GM18505 (cell line): Measurements from ENCODE around the gene LSM6.

Source experiments
- ATAC-seq: cut with Tn5 transposase; IDR thresholded peaks from one replicate; pipeline ENCODE4 v1.9.1; 2021; ENCODE audit not compliant: unreplicated experiment
- POLR2A ChIP-seq: IDR thresholded peaks from 4 replicates; pipeline ENCODE4 v1.6.1; 2011; ENCODE audit warnings: borderline replicate concordance; ENCODE audit not compliant: insufficient read depth, insufficient read length; ENCODE audit errors: extremely low read depth

Gene LSM6

GRCh38 chr4:146161243-146161642 lies 14.3 kb upstream of the LSM6 start:
- no peak for ATAC-seq
- TF ChIP-seq POLR2A: no peak

- ATAC-seq: no peak
- TF ChIP-seq POLR2A: no peak
Measured at GRCh38 chr4:146165221-146165620, 10.3 kb upstream of the LSM6 start.

- TF ChIP-seq POLR2A: no peak
- no peak for ATAC-seq
Measured at GRCh38 chr4:146165840-146166239, 9.7 kb upstream of the LSM6 start.

DNA sequence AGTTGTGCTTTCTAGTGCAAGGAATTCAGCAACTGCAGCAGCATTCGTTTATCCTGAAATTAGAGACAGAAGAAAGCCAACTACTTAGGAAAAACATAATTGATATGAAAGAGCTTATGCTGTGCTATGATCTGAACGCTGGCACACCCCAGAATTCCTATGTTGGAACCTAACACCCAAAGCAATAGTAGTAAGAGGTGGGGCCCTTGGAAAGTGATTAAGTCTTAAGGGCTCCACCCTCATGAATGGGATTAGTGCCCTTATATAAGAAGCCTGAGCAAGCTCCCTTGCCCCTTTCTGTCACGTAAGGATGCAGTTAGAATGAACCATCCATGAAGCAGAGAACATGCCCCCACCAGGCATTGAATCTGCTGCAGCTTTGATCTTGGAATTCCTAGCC lies 5.4 kb upstream of the LSM6 start:
- ATAC-seq: no peak
- no peak for TF ChIP-seq POLR2A

DNA sequence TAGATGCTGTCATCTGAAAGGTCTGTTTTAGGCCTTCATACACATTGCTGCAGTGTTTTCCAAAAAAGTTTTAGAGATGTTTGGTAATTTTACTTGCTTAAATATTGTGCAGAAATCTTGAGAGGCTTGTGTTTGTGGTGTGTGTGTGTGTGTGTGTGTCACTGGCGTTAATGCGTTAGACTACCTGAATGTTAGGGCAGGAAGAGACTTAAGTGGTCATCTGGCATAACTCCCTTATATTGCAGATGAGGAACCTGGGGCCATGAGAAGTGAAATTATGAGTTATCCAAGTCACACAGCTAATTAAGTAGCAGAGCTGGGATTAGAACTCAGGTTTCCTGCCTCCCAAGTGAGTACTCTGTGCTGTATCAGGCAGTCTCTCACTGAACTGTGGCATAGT lies 1.4 kb downstream of the LSM6 start:
- no peak for ATAC-seq
- no peak for TF ChIP-seq POLR2A

DNA sequence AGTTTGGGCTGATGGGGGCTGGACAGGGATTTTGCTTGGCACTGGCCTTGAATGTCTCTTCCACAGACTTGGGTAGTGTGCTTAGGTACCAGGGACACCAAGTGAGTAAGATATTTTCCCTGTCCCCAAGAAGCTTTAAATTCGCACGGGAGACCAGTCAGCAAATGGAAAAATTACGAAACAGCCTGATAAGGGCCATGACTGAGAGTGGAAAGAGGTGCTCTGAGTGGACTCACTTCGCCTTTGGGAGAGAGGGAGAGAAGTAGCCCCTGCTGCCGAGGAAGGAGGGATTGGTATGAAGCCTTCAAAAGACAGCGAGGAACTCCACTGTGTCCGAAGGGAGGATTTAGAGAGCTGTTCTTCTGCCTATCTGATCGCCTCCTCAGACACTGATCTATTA lies 2.6 kb downstream of the LSM6 start:
- TF ChIP-seq POLR2A: no peak

GRCh38 chr4:146179784-146180370 lies 4.4 kb downstream of the LSM6 start:
- no peak for TF ChIP-seq POLR2A
- no peak for ATAC-seq

More for the DNA sequence above, 2.6 kb downstream of the LSM6 start:
- no peak for ATAC-seq

DNA sequence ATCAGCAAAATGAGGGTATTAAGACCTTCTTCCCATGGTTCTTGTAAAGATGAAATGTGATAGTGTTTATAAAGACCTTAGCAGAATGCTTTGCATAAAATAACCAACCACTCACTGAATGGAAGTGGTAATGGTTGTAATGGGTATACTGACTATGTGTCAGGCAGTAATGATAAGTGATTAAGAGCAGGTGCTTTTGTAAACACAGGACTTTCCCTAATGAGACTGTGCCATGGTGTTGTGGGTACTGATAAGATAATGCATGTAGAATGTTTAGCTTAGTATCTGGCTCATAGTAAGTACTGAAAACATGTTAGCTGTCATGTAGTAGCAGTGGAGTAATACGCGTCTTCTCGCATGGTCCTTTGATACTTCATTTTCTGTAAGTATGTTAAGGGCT lies 6.9 kb downstream of the LSM6 start:
- TF ChIP-seq POLR2A: no peak

DNA sequence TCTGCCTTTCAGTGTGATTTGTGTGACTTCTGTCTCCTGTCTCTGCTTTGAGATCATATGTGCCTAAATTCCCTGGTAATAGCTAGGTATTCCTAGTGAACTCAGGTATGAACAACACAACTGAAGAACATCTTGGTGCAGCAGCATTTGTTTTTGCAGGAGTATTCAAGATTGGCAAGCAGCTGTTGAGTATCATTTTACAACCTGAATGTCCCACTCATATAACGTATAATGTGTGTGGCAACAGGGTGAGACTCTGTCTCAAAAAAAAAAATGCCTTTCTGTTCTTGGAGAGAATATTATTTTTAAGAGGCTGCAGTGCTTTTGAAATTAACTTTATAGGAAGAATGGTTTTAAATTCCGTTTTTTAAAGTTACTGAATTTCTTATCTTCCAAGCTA lies 7.7 kb downstream of the LSM6 start:
- TF ChIP-seq POLR2A: no peak
- no peak for ATAC-seq

More for the DNA sequence above, 6.9 kb downstream of the LSM6 start:
- ATAC-seq: no peak

DNA sequence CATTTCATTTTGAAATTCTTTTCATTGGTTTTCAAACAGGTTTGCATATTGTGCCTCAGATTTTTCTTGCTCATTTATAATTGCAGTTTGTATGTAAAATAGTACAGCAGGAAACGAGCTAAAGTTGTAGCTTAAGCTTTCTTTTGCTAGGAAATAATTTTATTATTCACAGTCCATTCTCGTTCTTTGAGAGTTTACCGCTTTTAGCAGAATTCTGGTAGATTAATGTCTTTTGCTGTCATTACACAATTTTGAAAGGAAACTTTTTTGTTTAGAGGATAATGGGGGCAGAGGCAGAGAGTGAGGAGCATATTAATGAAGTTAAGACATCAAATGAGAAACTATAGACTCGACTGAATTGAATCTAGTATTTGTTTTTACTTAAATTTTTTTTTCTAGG lies 10.5 kb downstream of the LSM6 start:
- no peak for ATAC-seq
- no peak for TF ChIP-seq POLR2A

DNA sequence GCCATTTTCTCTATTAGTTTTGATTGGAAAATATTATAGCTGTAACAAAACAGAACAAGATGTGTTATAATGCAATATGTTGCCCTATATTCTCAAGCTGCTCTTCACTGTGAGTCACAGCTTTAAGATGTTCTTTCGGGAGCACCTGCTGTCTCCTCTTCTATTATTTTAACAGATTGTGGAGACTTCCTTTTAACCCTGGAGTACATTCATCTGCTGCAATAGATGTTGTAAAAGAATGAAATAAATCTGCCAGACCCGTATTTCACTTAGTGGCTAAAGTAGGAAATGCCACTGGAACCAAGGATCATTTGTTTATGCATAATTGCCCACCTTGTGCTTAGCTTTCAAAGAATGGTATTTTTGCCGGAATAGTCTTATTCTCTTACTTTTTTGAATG lies 11.1 kb downstream of the LSM6 start:
- TF ChIP-seq POLR2A: no peak
- ATAC-seq: no peak

DNA sequence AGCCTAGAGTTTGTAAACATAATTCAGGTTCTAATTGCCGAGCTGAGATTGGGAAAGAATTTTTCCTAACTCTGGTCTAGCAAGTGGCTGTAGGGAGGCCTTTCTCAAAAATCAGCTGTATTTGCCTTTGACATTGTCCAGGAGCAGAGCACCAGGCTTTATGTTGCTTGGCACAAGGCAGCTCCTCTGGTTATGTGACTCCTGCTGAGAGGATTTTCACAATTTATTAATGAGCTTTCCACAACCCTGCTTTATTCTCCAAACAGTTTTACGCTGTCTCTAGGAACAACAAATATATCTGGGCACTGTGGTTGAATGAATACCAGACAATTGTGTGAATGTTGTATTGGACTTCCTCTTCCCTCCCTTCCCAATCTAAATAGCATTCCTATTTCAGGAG lies 14.9 kb downstream of the LSM6 start:
- TF ChIP-seq POLR2A: no peak
- ATAC-seq: no peak

- TF ChIP-seq POLR2A: no peak
- ATAC-seq: no peak
Measured at GRCh38 chr4:146191766-146192458, 16.4 kb downstream of the LSM6 start.

- no peak for TF ChIP-seq POLR2A
- no peak for ATAC-seq
Measured at GRCh38 chr4:146193628-146194027, 18.1 kb downstream of the LSM6 start.
